GM03348 (cell line): ENCODE data around the gene DSG3.

Experiments used
- DNase-seq: peaks from one replicate; pipeline ENCODE4 v3.0.0; 2012; ENCODE audit warnings: low spot score

Gene DSG3

GRCh38 chr18:31432316-31432715 is 15.2 kb upstream of the DSG3 start:
- DNase-seq: no peak

- DNase-seq: no peak
Measured at GRCh38 chr18:31436825-31437224, 10.7 kb upstream of the DSG3 start.

- no peak for DNase-seq
Measured at GRCh38 chr18:31438402-31438801, 9.1 kb upstream of the DSG3 start.

GRCh38 chr18:31439807-31440325 is 7.7 kb upstream of the DSG3 start:
- no peak for DNase-seq

GRCh38 chr18:31440787-31441186 is 6.8 kb upstream of the DSG3 start:
- no peak for DNase-seq

GRCh38 chr18:31441493-31441892 is 6.0 kb upstream of the DSG3 start:
- DNase-seq: no peak

GRCh38 chr18:31444142-31444541 is 3.4 kb upstream of the DSG3 start:
- DNase-seq: no peak

GRCh38 chr18:31445908-31446307 is 1.6 kb upstream of the DSG3 start:
- no peak for DNase-seq

GRCh38 chr18:31446854-31447253 is 687 bp upstream of the DSG3 start:
- no peak for DNase-seq

GRCh38 chr18:31450409-31450808 is 2.9 kb downstream of the DSG3 start:
- no peak for DNase-seq

- DNase-seq: no peak
Measured at GRCh38 chr18:31451625-31452024, 4.1 kb downstream of the DSG3 start.

- DNase-seq: peak; percentile 61
Measured at GRCh38 chr18:31454066-31454708, 6.6 kb downstream of the DSG3 start.

GRCh38 chr18:31469629-31470028 is 22.1 kb downstream of the DSG3 start:
- no peak for DNase-seq

- no peak for DNase-seq
Measured at GRCh38 chr18:31478688-31479087, 31.1 kb downstream of the DSG3 start.

- DNase-seq: no peak
Measured at GRCh38 chr18:31482051-31482450, 34.5 kb downstream of the DSG3 start.

- DNase-seq: no peak
Measured at GRCh38 chr18:31483396-31483795, 35.9 kb downstream of the DSG3 start.

GRCh38 chr18:31484461-31484860 is 36.9 kb downstream of the DSG3 start:
- DNase-seq: no peak

- DNase-seq: no peak
Measured at GRCh38 chr18:31486165-31486564, 38.6 kb downstream of the DSG3 start.

- peak; percentile 81 for DNase-seq
Measured at GRCh38 chr18:31487246-31488015, 39.9 kb downstream of the DSG3 start.

- DNase-seq: no peak
Measured at GRCh38 chr18:31489311-31489710, 41.8 kb downstream of the DSG3 start.

GRCh38 chr18:31490387-31490786 is 42.8 kb downstream of the DSG3 start:
- no peak for DNase-seq

- DNase-seq: no peak
Measured at GRCh38 chr18:31490833-31491232, 43.3 kb downstream of the DSG3 start.

- no peak for DNase-seq
Measured at GRCh38 chr18:31491586-31491985, 44.0 kb downstream of the DSG3 start.

- no peak for DNase-seq
Measured at GRCh38 chr18:31492671-31493070, 45.1 kb downstream of the DSG3 start.
